NT2/D1 (cell line): Measurements from ENCODE around the gene REM2.

ENCODE experiments used
- SUZ12 ChIP-seq: IDR thresholded peaks from 2 replicates; pipeline ENCODE4 v1.6.1; 2011; ENCODE audit not compliant: insufficient read length, insufficient read depth; ENCODE audit errors: extremely low read depth
- YY1 ChIP-seq: IDR thresholded peaks from 2 replicates; pipeline ENCODE4 v1.6.1; 2011; ENCODE audit not compliant: insufficient read length, insufficient read depth
- ZNF274 ChIP-seq: IDR thresholded peaks from 2 replicates; pipeline ENCODE4 v1.6.1; 2011; ENCODE audit warnings: mild to moderate bottlenecking, low read depth, low read length

DNA sequence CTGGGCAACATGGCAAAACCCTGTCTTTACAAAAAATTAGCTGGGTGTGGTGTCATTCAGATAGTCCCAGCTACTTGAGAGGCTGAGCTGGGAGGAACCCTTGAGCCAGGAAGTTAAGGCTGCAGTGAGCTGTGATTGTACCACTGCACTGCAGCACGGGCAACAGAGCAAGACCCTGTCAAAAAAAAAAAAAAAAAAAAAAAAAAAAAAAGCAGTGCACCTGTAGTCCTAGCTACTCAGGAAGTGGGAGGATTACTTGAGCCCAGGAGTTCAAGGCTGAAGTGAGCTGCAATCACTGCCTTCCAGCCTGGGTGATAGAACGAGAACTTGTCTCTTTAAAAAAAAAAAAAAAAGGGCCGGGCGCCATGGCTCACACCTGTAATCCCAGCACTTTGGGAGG is 5.6 kb downstream of the REM2 start:
- TF ChIP-seq SUZ12 (no peak), ZNF274 (no peak), YY1 (no peak)
